Kidney (tissue), 14 donors: ENCODE data around the gene NOL6. TPM values are rescaled to one million over a fixed set of nuclear protein-coding genes. Genes with fewer than 3 reads are reported as not detected.
A peak's percentile ranks its signal among the peaks of the same experiment; 100 is the strongest.

Experiments
- DNase-seq, 5 donors: peaks; one replicate each; pipeline ENCODE4 v3.0.0-alpha.2; 2013 to 2020
- FAIRE-seq: peaks from 2 replicates; lab custom pipeline; 2012; peaks lifted over from hg19 to GRCh38; lab: Jason Lieb, UNC
- H3K27ac ChIP-seq, 2 donors: one replicate each; pipeline ENCODE4 v1.7.0; 2013; ENCODE audit warnings: low read depth in 2 of 2, low read length in 2 of 2, inconsistent platforms in 1 of 2
- H3K27me3 ChIP-seq: one replicate; pipeline ENCODE4 v1.7.1; 2013; ENCODE audit warnings: low read length, inconsistent platforms; ENCODE audit not compliant: control insufficient read depth, insufficient read depth
- H3K36me3 ChIP-seq, 3 donors: one replicate each; pipeline versions ENCODE4 v1.7.0 to v1.7.1; 2013; ENCODE audit warnings: low read length in 3 of 3, control low read depth in 1 of 3, inconsistent platforms in 1 of 3; ENCODE audit not compliant: insufficient read depth in 3 of 3, control insufficient read depth in 2 of 3
- H3K4me1 ChIP-seq, 3 donors: one replicate each; pipeline versions ENCODE4 v1.7.0 to v1.7.1; 2013; ENCODE audit warnings: low read length in 3 of 3, inconsistent platforms in 1 of 3, low read depth in 1 of 3; ENCODE audit not compliant: control insufficient read depth in 2 of 3, insufficient read depth in 2 of 3
- H3K4me3 ChIP-seq, 3 donors: one replicate each; pipeline versions ENCODE4 v1.7.0 to v1.8.1; 2013; ENCODE audit warnings: low read length in 3 of 3, control low read depth in 1 of 3, inconsistent platforms in 1 of 3
- H3K9ac ChIP-seq, 3 donors: one replicate each; pipeline versions ENCODE4 v1.7.0 to v1.7.1; 2013; ENCODE audit warnings: low read length in 3 of 3, control low read depth in 1 of 3, inconsistent platforms in 1 of 3
- H3K9me3 ChIP-seq, 3 donors: one replicate each; pipeline versions ENCODE4 v1.7.0 to v1.7.1; 2013; ENCODE audit warnings: low read length in 3 of 3, control low read depth in 1 of 3, inconsistent platforms in 1 of 3; ENCODE audit not compliant: control insufficient read depth in 2 of 3, insufficient read depth in 1 of 3
- intact Hi-C: fragments of 100-400 bp; cut with DNase I; formaldehyde crosslinking; loops from one replicate; pipeline ENCODE4 v1.11.1; 2022
- polyA plus RNA-seq: library from polyadenylated mRNA; stranded (reverse); fragments of 350-450 nt; fragmentation: Illumina TruSeq; extraction: RNeasy Lipid Tissue Mini Kit (QIAGEN cat#74804); gene quantifications from one replicate; pipeline ENCODE4 v1.2.3, GENCODE V29; 2014; ENCODE audit warnings: low read depth, low replicate concordance; ENCODE audit not compliant: insufficient read depth
- total RNA-seq: library from RNA; stranded (reverse); fragmentation: NEBNext Ultra II Directional; extraction: Animal tissue kit (Norgen Biotek cat#: 25700); gene quantifications from one replicate; pipeline ENCODE4 v1.2.1, GENCODE V29; 2021
- TF ChIP-seq, protein P1 (sequence below): IDR thresholded peaks from 3 replicates; pipeline ENCODE4 v1.5.1; 2012; ENCODE audit warnings: mild to moderate bottlenecking, moderate library complexity, borderline replicate concordance; ENCODE audit not compliant: insufficient read depth; ENCODE audit errors: extremely low read depth
- donor health status: control.
- donor health status: control.
- donor health status: control.
- donor health status: control.
- donor health status: control.
- donor health status: DM: yes; HTN: yes; CAD: no.
- donor health status: Normal renal cell carcinoma (clear cell type).

NOL6 gene
- total and polyA plus RNA-seq, 2 donors from 2014 or later: 10.8 to 32.8 TPM

DNA sequence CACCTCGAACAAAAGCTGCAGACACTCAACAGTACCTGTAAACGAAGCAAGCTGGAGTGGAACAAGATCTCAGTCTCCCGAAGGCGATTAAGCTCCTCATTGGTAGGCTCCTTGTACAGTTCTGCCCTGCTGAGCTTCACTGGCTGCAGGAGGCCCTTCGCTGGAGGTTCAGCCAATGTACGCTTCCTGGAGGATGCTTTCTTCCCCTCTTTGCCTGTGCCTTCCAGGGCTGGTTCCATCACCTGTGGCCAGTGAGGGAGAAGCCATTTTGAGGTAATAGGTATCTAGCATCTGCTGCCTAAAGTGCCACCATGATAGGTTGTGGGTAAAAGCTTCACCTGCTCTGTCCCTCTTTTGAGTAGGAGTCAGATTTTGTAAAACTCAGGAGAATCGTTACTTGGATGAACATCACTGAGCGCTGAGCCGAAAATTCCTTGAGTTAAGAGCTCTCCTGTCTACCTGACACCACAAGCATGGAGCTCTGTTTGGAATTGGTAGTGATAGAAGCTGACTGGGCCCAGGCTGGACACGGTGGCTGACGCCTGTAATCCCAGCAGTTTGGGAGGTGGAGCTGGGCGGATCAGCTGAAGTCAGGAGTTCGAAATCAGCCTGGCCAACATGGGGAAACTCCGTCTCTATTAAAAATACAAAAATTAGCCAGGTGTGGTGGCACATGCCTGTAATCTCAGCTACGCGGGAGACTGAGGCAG, 1.4 kb downstream of the NOL6 start:
- TF ChIP-seq, protein P1, sequence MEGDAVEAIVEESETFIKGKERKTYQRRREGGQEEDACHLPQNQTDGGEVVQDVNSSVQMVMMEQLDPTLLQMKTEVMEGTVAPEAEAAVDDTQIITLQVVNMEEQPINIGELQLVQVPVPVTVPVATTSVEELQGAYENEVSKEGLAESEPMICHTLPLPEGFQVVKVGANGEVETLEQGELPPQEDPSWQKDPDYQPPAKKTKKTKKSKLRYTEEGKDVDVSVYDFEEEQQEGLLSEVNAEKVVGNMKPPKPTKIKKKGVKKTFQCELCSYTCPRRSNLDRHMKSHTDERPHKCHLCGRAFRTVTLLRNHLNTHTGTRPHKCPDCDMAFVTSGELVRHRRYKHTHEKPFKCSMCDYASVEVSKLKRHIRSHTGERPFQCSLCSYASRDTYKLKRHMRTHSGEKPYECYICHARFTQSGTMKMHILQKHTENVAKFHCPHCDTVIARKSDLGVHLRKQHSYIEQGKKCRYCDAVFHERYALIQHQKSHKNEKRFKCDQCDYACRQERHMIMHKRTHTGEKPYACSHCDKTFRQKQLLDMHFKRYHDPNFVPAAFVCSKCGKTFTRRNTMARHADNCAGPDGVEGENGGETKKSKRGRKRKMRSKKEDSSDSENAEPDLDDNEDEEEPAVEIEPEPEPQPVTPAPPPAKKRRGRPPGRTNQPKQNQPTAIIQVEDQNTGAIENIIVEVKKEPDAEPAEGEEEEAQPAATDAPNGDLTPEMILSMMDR: no peak
- Histone ChIP-seq H3K9me3 (no peaks in the 10 kb centered on the region), H3K4me3 (peak overlapping the region in 1 of 3 donors; percentile 99), H3K9ac (no peak overlapping the region), H3K27me3 (no peaks in the 10 kb centered on the region), H3K4me1 (peaks cover 0 to 7% (median 4%) of the 10 kb centered on the region in 3 donors), H3K27ac (no peak overlapping the region), H3K36me3 (peaks cover 5 to 35% (median 31%) of the 10 kb centered on the region in 3 donors)
- FAIRE-seq: no peak
- intact Hi-C loops: no loop called here
- peak in 1 of 5 donors; percentile 31 for DNase-seq

DNA sequence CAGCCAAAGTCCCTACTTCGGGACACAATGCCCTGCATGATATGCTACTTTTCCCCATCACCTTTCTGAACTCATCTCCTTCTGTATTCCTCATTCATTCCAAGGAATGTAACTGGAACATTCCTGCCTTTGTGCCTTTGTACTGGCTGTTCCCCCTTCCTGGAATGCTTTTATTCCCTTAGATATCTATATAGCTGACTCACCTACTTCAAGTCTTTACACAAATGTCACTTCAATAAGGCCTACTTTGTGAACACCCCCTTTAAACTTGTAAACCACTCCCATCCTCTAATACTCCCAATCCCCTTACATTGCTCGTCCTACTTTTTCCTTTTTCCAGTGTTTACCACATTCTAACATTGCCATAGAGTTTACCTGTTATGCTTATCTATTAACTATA, 2.4 kb downstream of the NOL6 start:
- FAIRE-seq (no peak), DNase-seq (no peak)
- Histone ChIP-seq H3K4me3 (no peak overlapping the region), H3K27ac (no peak overlapping the region), H3K9ac (no peak overlapping the region), H3K9me3 (no peaks in the 10 kb centered on the region), H3K27me3 (no peaks in the 10 kb centered on the region), H3K36me3 (peaks cover 5 to 44% (median 35%) of the 10 kb centered on the region in 3 donors), H3K4me1 (peaks cover 0 to 7% (median 4%) of the 10 kb centered on the region in 3 donors)
- intact Hi-C loops: no loop called here
- TF ChIP-seq, protein P1: no peak

DNA sequence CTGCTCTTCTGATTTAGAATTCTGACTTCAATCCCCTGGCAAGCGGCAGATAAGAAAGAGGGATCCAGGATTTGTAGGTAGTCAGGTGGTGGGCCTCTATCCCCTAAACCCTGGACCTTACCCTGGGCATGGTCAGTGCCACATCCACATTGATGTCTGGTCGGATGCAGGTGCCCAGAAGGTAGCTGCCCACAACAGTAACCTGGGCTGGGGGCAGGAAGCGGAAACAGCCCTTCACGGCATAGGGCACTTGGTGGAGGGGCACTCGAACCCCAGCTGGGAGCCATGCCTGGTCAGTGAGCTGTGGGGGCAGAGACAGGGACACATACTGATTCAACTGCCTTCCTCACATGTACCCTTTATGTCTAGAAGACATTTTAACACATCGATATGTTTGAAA, 3.8 kb downstream of the NOL6 start:
- Histone ChIP-seq H3K27ac (no peak overlapping the region), H3K9ac (no peak overlapping the region), H3K4me1 (peaks cover 0 to 7% (median 4%) of the 10 kb centered on the region in 3 donors), H3K36me3 (peaks cover 5 to 59% (median 49%) of the 10 kb centered on the region in 3 donors), H3K27me3 (no peaks in the 10 kb centered on the region), H3K9me3 (no peaks in the 10 kb centered on the region), H3K4me3 (no peak overlapping the region)
- FAIRE-seq (no peak), DNase-seq (peak in 1 of 5 donors; percentile 37)
- TF ChIP-seq, protein P1: no peak
- intact Hi-C loops: no loop called here
